NCI-H446 treated with DMSO at 0.1 percent for 48 hours (cell line): ENCODE data around the gene TPGS2.
"Not testable (repeated sequence)": the region's sequence is repeated elsewhere in the genome, so short reads cannot be mapped to it uniquely, and the experiment has no call there.

Experiments used
- DNase-seq: peaks from one replicate; lab custom pipeline; 2025; lab: John Stamatoyannopoulos, UW

Gene TPGS2

DNA sequence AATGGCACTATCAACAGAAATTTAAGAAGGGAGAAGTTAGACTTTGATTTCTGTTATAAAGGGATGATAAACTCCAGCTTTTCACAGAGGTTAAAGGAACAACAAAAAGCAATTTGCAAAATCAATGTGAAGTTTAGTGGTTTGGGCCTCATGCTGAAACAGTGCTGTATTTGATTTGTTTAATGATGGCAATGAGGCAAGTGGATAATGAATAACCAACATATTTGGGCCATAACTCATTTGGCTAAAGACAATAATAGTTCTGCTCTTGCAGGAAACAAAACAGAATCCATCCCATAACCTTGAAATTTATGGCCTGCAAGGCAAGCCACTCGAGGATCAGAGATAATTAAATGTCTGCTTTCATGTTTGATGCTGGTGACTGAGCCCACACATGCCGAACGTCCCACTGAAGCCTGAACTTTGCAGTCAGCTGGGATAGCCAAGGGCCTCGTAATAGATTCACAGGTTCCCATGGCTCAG, 56.5 kb downstream of the TPGS2 start:
- no peak for DNase-seq

DNA sequence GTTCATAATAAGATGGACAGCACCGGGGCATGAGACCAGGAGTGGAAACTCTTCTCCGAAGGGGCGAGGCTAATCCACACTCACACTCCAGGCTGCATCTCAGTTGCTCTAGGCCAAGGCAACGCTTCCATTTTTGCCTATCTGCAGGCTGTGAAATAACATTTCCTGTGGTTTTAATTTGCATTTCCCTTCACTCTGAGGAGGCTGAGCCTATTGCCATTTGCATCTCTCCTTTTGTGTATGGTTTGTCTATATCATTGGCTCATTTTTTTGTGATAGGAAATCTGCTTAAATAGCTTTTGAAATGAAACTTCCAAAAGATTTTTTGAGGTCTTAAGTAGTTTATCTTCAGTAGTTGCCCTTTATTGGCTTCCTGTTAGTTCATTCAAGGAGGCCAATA, 57.6 kb downstream of the TPGS2 start:
- DNase-seq = no peak

DNA sequence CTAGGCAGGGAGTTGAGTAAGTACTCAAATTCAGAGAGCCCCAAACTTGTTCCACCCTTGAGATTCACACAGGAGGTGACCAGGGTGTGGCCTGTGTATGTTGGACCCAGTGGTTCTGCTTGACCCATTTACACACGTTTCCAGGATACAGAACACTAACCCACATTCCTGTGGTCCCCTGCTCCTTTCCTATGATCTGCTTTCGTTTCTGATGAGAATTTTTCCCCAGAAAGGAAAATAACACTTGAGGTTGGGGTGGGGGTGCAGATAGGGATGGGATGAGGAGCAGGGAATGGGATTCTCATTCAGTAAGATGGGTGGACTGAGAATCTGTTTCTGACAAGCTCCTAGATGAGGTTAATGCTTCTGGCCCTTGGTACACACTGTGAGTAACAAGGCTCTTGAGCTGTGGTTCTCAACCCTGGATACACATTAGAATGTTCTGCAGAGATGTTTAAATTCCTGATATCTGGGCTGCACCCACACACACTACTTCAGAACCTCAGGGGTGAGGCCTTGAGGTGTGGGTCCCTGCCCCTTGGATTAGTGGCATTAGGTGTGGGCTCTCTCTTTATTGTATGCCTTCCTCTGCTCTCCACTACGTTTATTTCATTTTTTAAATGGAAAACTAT, 58.4 kb downstream of the TPGS2 start:
- no peak for DNase-seq

DNA sequence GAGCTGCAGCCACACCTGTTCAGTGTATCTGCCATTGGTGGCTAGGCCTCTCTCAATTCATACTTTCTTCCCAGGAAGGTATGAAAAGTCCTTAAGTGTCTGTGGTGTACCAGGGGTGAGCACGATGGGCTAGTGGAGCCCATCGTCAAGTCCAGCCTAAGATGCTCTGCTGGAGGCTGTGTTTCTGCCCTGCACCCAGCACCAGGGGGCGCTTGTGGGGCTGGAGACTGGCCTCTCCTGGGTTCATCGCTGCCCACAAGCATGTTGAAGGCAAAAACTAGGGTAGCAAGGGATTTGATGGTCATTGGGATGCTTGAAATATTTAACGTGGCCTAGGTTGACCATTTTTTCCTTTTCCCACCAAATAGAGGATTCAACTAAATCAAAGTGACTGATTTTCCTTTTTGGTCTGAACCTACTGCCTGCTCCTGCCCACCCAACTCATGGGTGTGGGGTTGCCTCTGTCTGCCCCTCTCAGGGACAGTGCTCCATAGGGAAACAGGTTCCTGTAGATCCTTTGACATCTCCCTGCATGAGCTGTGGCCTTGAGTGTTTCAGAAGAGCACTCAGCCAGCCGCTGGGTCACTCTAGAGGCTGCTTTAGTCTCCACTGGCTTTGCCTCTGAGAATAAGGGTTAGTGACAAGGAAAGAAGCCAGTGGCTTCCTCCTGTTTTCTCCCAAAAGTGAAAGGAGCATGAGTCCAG, 59.0 kb downstream of the TPGS2 start:
- no peak for DNase-seq

DNA sequence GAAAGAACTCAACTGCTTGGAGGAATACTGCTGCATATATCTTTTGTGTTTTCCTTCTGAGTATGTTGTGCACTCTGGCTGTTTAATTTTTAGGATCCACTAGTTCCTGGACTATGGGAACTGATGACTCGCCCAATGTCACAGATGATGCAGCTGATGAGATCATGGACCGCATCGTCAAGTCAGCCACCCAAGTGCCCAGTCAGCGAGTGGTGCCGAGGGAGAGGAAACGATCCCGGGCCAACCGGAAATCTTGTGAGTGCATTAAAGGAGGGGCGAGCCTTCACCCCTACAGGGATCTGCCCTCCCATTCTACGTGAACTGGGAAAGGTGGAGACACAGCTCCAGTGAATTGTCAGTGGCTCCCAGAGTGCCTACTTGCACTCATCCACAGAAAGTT, 59.6 kb downstream of the TPGS2 start:
- no peak for DNase-seq

DNA sequence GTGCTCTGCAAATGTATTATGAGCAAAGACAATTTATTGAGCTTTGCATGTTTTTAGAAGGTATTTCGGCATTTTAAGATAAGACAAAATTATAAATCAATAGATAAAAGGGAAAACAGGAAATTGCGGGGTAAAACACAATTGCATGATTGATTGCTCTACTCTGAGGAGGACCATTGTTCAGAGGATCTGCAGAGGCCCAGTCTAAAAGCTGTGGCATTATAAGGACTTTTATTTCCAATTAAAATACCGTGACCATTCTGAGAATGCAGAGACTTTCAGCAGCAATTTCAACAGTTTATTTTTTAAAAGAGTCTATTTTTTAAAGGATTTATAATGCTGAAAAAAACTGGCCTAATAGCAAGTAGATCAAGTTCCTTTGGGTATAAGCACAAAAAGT, 62.0 kb downstream of the TPGS2 start:
- no peak for DNase-seq

DNA sequence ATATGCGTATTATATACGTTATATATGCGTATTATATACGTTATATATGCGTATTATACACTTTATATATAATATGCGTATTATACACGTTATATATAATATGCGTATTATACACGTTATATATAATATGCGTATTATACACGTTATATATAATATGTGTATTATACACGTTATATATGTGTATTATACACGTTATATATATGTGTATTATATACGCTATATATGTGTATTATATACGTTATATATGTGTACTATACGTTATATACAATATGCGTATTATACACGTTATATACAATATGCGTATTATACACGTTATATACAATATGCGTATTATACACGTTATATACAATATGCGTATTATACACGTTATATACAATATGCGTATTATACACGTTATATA, 65.8 kb downstream of the TPGS2 start:
- not testable (repeated sequence) for DNase-seq

DNA sequence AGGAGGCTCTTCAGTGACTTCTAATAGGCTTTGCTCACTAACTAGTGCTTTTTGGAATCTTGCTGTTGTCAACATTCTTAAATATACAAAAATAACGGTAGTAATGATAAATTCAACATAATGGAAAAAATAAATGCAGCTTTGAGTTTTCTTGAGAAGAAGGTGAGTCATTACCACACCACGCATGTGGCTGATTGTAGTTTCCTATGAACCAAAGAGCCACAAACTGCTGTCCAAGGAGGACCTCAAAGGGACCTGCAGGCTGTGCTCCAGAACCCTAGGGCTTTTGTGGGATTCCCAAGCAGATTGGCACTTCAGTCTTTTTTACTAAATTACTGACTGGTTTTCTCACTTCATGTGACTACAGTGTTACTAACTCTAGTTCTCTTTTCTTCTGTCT, 66.7 kb downstream of the TPGS2 start:
- DNase-seq = no peak

DNA sequence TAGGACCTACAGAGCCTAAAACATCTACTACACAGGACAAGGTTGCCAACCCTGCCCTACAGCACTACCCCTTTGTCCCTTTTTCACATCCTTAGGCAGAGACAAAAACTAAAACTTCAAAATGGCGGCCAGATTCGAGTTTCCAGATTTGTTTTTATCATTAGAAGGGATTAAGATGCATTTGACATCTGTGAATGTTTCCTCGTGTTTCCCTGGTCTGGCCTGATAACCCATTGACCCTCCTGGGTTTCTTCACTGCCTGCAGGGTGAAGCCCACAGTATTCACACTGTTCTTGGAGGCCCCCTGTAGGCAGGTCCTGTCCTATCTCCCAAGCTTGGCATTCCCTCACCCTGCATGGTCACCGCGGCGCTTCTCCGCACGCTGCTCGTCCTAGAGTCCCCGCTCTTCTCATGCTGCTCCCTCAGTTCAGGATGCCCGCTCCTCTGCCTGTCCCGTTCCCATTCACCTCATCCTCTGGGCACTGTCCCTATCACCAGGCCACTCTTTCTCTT, 67.6 kb downstream of the TPGS2 start:
- no peak for DNase-seq

DNA sequence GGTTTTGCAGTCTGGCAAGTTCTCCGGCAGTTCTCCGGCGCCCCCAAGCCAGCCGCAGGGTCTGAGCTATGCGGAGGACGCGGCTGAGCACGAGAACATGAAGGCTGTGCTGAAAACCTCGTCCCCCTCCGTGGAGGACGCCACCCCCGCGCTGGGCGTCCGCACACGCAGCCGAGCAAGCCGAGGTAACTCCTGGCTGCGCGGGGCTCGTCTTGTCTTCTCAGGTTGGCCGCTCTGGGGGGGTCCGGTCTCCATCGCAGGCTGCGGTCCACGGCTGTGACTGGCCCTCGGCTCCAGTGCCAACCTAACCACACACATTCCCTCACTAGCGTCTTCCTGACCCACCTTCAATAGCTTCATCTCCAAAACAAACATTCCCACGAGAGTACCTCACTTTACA, 68.2 kb downstream of the TPGS2 start:
- no peak for DNase-seq

DNA sequence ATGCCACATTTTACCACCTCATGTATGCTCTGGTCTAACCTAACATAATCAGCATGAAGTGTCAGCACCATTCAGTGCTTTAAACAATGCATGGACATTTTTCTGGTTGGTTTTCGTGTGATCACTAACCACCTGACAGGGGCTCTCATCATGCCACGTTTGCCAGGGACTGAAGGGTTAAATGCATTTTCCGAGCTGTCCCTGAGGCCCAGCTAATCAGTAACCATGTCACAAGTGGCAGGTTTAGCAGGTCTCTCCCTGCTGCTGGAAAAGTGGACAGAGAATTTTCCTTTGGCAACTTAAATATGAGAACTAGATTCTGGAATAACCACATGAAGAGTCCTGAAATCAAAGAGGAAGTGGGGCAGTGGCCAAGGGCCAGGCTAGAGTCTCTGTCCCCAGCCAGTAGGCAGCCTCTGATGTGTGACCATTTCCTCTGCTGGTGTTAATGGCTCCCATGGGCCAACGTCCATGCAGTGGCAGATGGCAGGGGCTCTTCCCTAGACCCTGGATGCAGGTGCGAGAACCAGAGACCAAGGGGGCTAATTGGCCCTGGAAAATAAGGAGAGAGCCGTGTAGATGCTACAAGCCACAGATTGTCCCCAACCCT, 69.5 kb downstream of the TPGS2 start:
- no peak for DNase-seq

DNA sequence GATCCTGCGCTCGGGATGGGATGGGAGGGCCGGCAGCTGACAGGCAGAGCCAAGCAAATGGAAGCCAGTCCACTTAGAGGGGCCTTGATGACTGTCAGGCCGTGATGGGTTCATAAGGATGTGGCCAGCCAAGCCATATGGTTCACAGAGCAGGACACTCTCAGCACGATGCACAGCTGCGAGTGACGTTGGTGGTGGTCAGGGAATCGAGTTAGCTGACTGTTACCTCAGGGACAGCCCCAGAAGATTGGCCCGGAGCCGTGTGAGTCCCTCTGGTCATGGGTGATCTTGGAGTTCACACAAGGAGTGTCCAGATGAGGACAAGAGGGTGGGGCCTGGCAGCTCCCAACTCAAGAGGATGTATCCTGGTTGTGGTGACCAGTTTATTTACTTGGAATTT, 70.2 kb downstream of the TPGS2 start:
- DNase-seq = no peak

DNA sequence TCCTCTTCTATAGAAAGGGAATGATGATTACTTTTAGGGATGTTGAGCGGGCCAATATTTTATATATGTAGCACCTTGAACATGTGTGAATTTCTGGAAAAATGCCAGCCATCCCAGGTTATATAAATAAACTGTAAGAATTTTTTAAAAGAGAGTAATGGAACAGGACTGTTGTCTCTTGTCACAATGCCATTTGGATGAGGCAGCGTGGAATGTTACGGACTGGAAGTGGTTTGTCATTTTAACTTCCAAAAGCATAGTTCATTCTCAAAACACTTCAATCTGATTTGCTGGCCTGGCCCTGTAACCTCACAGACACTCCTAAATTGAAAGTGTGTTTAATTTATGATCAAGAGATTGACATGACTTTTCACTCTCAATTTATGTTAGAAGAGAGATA, 70.8 kb downstream of the TPGS2 start:
- DNase-seq = no peak

DNA sequence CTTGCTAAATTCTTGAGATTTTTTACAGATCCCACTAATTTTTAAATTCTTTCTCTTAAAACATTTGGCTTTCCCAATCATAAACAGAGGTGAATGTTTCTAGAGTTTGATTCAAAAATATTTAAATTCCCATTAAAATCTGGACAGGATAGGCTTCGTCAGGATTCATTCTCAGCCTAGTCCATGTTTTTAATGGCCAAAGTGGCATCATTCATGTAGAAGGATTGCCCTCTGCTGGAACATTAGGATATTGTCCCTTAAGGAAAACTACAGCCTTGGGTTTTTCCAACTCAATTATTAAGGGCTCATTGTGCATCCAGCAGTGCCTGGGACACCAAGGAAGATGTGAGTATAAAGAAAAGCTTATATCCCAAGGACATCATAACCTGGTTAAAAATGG, 71.7 kb downstream of the TPGS2 start:
- peak; percentile 11 for DNase-seq

DNA sequence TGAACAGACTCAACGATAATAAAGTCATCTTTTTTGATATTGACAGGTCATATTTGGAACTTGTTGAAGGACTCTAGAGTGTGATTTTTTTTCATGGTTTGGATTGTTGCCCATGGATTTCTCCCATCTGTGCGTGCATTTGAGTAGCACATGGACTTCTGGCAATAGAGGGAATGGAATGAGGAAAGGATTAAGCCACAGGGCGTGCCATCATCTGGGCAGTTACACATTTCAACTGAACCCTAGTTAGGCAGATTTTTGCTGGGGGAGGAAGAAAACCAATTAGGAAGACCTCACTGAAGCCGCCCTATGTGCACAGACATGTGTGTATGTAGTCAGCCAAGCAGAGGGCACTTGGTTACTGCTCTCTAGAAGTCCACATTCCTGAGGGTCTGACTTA, 72.6 kb downstream of the TPGS2 start:
- DNase-seq = peak; percentile 27

DNA sequence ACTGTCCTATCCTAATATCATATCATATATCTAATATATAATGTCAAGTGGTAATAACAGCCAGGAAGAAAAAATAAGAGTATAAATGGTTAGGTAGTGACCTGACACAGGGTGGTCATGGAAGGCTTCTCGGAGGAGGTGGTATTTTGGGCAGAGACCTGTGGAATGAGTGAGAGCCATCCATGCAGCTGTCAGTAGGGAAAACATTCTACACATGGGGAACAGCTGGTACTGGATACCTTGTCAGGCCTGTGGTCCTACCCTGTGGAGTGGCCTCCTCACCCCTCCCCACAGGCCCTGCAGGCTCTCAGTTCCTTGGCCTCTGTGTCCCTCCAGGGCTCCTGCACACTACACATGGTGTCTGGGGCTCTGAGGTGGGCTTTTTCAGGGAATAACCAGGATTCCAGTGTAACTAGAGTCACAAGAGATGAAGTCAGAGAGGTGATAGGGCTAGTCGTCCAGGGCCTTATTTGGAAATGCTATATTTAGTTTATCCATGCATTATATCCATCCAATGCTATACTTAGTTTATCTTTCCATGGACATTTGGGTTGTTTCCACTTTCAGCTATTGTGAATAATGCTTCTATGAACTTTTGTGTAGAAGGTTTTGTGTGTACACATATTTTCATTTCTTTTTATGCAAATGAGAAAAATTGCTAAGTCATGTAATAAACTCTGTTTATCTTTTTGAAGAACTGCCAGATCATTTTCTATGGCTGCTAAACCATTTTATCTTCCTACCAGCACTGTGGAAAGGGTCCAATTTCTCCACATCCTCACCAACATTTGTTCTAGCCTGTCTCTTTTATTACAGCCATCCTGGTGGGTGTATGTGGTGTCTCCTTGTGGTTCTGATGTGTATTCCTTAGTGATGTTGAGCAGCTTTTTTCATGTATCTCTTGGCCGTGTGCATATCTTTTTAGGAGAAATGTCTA, 75.6 kb downstream of the TPGS2 start:
- DNase-seq = no peak

DNA sequence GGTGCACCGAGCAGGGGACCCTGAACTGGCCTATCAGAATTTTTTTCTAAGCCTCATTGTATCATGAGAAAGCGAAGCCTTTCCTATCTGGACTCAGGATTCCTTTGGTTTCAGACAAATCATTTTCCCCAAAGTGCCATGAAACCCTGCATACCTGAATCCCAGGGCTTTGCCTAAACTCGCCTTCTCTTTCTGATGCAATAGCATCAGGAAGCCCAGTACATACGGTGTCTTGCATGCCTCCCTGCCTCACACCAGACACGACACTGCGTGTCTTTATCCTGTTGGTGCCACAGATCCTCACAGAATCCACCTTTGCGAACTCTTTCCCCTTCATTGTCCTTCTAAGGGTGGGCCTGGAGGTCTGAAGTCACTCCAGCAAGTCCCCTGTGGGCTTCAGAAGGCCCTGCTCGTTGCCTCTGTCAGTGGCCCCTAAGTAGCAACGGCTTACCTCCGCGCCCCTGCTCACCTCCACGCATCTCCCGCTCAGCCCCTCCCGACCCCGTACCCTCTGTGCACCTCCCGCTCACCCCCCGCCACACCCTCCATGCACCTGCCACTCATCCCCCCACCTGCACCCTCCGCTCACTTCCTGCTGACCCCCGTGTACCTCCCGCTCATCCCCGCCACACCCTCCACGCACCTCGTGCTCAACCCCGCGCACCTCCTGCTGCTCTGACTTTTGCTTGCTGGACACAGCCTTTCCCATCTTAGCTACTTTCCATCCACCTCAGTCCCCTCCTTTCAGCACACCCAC, 83.4 kb downstream of the TPGS2 start:
- no peak for DNase-seq

DNA sequence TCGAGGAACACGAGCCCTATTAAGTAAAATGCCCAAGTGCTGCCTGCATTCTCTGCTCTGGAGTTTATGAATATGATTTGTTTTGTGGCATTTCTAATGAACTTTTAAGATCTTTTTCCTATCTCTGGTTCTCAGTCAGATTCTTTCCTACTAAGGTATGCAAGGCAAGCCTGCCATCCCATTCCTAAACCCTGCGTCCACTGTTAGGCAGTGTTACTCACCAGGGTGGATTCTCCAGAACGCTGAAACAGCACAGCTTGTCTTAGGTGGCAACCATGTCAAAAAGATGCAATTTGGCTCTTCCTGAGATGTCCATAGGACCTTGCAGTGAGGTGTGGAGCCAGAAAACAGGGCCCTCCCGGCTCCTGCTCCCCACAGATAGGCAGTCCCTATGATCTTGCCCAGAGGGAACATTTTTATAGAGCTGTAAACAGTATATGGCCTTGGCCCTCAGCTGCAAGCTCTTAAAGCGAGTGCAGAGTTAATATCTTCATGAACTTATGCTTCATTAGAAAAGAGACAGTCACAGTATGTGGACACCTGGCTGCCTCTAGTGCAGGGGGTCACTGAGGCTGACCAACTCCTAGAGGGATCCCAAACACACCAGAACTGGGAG, 84.4 kb downstream of the TPGS2 start:
- no peak for DNase-seq
